Activated CD4-positive, alpha-beta T cell treated with anti-CD3 and anti-CD28 coated beads for 36 hours (primary cell): ENCODE data around the gene FBXL2. TPM values are rescaled to one million over a fixed set of nuclear protein-coding genes. Genes with fewer than 3 reads are reported as not detected.

Experiments
- ATAC-seq: fragments of 200-7000 bp; cut with Tn5 transposase; one replicate; pipeline ENCODE4 v1.10.0; 2021; ENCODE audit warnings: mild to moderate bottlenecking, moderate library complexity
- CTCF ChIA-PET: fragments of 350-600 bp; sonication (Branson Sonifier 250); formaldehyde crosslinking; loops from one replicate; lab custom pipeline; 2021; ENCODE audit warnings: antibody characterized with exemption; lab: Charles Lee
- POLR2A ChIA-PET: fragments of 350-600 bp; sonication (Branson Sonifier 250); formaldehyde crosslinking; loops from one replicate; lab custom pipeline; 2021; ENCODE audit warnings: antibody characterized with exemption, inconsistent platforms; lab: Charles Lee
- DNase-seq: peaks from one replicate; pipeline ENCODE4 v3.0.0-alpha.2; 2020
- H3K27ac Mint-ChIP-seq: one replicate; pipeline ENCODE4 v1.8.0; 2021; ENCODE audit warnings: mixed read lengths
- H3K27me3 Mint-ChIP-seq: one replicate; pipeline ENCODE4 v1.8.0; 2021; ENCODE audit warnings: mixed read lengths
- H3K36me3 Mint-ChIP-seq: one replicate; pipeline ENCODE4 v1.8.0; 2021; ENCODE audit warnings: low read depth, mixed read lengths
- H3K4me1 Mint-ChIP-seq: one replicate; pipeline ENCODE4 v1.8.0; 2021; ENCODE audit warnings: mixed read lengths
- H3K4me3 Mint-ChIP-seq: one replicate; pipeline ENCODE4 v1.8.0; 2021; ENCODE audit warnings: mild to moderate bottlenecking, moderate library complexity, mixed read lengths
- H3K9me3 Mint-ChIP-seq: one replicate; pipeline ENCODE4 v1.8.0; 2021; ENCODE audit warnings: low read depth, mixed read lengths
- intact Hi-C, 2 experiments: fragments of 100-400 bp; cut with DNase I in 1 of 2; cut with micrococcal nuclease in 1 of 2; formaldehyde crosslinking; loops; one replicate each; pipeline versions ENCODE4 v1.14.2 to v1.15.1; 2022 to 2024; cut with DNase I, micrococcal nuclease
- total RNA-seq, 2 experiments: library from RNA; stranded (reverse); gene quantifications; one replicate each; pipeline ENCODE4 v1.2.3, GENCODE V29; 2021

FBXL2 gene
- total RNA-seq, 2 experiments from 2014 or later, result 0.07 TPM; not detected in 1

DNA sequence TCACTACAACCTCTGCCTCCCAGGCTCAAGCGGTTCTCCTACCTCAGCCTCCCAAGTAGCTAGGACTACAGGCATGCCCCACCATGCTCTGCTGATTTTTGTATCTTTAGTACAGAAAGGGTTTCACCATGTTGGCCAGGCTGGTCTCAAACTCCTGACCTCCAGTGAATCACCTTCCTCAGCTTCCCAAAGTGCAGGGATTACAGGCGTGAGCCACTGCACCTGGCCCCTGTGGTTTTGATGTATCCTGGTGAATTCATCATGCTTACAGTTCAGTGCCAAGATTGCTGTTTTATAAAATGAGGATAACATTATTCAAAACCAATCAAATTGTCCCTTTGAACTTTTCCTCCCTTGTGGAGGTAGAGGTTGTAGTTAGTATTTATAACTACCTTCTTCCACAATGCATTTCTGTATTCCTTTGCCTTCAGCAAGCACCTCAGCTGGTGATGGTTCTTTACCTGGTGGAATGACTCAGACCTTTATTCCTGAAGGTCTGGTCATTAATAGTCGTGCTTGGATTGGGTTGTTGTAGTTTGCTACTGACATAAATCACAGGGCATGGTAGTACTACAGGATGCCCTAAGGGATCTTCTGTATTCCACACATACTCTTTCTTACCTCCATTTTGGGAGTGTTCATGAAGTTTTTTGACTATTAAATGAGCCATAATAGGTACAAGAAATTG is 86.0 kb downstream of the FBXL2 start:
- H3K36me3 Mint-ChIP-seq, result no peaks in the 10 kb centered on the region
- ChIA-PET POLR2A (no interaction called here), CTCF (interaction anchor here (3.3 kb wide), 1 partner anchor 10 kb away, joined by 25 read pairs; no protein-coding TSS in a partner anchor)
- H3K27ac Mint-ChIP-seq, result no peak overlapping the region
- intact Hi-C loops, result no loop called here
- no peaks in the 10 kb centered on the region for H3K9me3 Mint-ChIP-seq
- no peak for ATAC-seq
- no peak for DNase-seq
- H3K27me3 Mint-ChIP-seq, result peaks cover 5% of the 10 kb centered on the region
- H3K4me1 Mint-ChIP-seq, result peaks cover 2% of the 10 kb centered on the region
- H3K4me3 Mint-ChIP-seq, result no peak overlapping the region

DNA sequence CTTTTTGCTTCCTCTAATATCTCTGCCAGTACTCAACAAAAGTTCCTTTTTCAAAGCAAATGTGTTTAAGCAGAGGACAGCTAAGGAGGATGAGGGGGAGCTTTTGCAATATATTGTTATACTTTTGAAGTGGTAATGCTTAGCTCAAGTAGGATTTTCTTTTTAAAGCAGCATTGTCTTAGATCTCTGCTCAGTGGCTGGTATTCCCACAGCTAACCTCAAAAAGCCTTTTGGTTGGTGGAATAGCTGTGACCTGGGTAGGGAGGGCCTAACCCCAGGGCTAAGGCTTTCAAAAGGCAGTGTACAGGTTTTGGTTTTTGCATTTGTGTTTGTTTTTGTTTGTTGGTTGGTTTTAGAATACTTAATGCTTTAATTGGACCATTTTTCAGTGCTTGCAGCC is 86.8 kb downstream of the FBXL2 start:
- ChIA-PET CTCF (interaction anchor here (3.3 kb wide), 1 partner anchor 9 kb away, joined by 25 read pairs; no protein-coding TSS in a partner anchor), POLR2A (no interaction called here)
- Mint-ChIP-seq H3K4me1 (peaks cover 2% of the 10 kb centered on the region), H3K36me3 (no peaks in the 10 kb centered on the region), H3K27ac (no peak overlapping the region), H3K27me3 (peaks cover 3% of the 10 kb centered on the region), H3K4me3 (no peak overlapping the region), H3K9me3 (no peaks in the 10 kb centered on the region)
- DNase-seq (no peak), ATAC-seq (no peak)
- intact Hi-C loops, result no loop called here

DNA sequence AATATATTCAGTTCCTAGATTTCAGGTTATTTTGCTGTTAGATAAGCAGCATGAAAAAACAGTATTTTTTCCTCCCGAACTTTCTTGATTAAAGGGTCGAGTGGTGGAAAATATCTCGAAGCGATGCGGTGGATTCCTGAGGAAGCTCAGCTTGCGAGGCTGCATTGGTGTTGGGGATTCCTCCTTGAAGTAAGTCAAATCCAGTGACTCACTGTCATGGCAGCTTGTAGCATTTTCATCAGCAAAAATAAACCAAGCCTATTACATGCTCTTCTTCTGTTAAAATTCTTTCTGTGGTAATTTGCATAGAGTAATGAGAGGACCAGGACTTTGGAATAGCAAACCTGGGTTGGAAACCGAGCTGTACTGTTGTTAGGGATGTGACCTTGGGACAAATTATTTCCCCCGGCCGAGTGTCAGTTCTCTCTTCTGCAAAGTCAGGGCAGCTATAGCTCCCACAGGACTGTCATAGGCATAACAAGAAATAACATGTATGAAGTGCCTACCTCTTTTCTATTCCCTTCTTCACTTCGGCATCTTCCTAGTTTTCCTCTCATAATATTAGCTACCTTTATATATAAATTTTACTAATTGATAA is 87.4 kb downstream of the FBXL2 start:
- Mint-ChIP-seq H3K36me3 (no peaks in the 10 kb centered on the region), H3K27ac (no peak overlapping the region), H3K4me3 (no peak overlapping the region), H3K27me3 (peaks cover 2% of the 10 kb centered on the region), H3K9me3 (no peaks in the 10 kb centered on the region), H3K4me1 (peaks cover 2% of the 10 kb centered on the region)
- ATAC-seq (no peak), DNase-seq (no peak)
- intact Hi-C loops, result no loop called here
- ChIA-PET POLR2A (no interaction called here), CTCF (interaction anchor here (3.3 kb wide), 1 partner anchor 9 kb away, joined by 25 read pairs; no protein-coding TSS in a partner anchor)

DNA sequence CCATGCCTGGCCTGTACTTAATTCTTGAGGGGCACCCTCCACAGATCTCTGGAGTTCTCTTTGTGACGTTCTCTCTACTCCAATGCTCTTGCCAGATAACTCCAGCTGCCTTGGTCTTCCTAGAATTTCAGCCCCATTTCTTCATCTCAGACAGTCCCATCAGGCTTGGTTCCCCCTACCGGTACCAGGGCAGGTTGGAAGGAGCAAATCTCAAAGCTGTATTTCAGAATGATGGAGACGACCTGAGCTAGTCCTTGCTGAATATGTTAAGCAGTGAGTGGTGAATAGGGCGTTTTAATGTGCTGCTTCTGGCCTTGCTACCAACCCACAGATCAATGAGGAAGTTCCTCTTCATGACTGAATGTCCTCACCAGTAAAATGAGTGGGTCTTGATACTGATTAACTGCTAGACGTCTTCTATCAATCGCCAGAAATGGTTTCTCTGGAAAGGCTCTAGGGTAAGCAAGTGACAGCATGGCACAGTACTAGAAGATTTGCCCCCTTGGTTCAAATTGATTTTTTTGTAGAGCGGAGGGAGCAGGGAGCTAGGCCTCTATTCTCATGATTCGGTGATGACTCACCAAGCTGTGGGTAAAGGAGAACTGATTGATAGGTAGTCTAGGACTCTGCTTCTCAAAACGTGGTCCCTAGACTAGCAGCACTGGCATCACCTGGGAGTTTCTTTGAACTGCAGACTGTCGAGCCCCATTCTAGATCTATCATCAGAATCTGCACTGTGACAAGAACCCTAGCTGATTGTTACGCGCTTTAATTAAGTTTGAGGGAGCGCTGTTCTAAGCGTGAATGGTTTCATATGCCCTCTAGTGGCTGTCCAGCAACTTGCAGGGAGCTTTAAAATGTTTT is 95.2 kb downstream of the FBXL2 start:
- peaks cover 3% of the 10 kb centered on the region for H3K9me3 Mint-ChIP-seq
- ChIA-PET CTCF (interaction anchor here (0.6 to 3.1 kb wide), 51 partner anchors 9 to 568 kb away, joined by 3 to 81 read pairs (median 4); partner anchors contain the start of genes CLASP2 and UBP1), POLR2A (interaction anchor here (0.5 to 0.6 kb wide), 5 partner anchors 57 to 311 kb away, joined by 3 to 4 read pairs (median 3); no protein-coding TSS in a partner anchor)
- DNase-seq (peak; percentile 62), ATAC-seq (peak; percentile 98)
- H3K4me3 Mint-ChIP-seq, result no peak overlapping the region
- no peak overlapping the region for H3K27ac Mint-ChIP-seq
- peaks cover 11% of the 10 kb centered on the region for H3K4me1 Mint-ChIP-seq
- no peaks in the 10 kb centered on the region for H3K36me3 Mint-ChIP-seq
- intact Hi-C loops, result loop anchor here (1.0 to 2.0 kb wide), 4 partner anchors 241 to 426 kb away; no protein-coding TSS in a partner anchor
- H3K27me3 Mint-ChIP-seq, result peaks cover 13% of the 10 kb centered on the region

DNA sequence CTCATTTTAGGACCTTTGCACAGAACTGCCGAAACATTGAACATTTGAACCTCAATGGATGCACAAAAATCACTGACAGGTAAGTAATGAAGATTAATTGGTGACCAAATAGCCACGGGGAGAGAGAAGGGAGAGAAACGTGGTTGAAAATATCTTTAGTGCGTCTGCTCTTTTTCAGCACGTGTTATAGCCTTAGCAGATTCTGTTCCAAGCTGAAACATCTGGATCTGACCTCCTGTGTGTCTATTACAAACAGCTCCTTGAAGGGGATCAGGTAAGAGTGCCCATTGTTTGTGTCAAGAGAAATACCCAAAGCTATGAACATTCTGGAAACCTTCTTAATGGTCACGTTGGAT is 95.8 kb downstream of the FBXL2 start:
- H3K36me3 Mint-ChIP-seq, result no peaks in the 10 kb centered on the region
- ATAC-seq, result no peak
- intact Hi-C loops, result loop anchor here (1.0 to 2.0 kb wide), 3 partner anchors 242 to 426 kb away; no protein-coding TSS in a partner anchor
- ChIA-PET CTCF (interaction anchor here (0.6 to 3.1 kb wide), 48 partner anchors 9 to 568 kb away, joined by 3 to 81 read pairs (median 4); partner anchors contain the start of genes CLASP2 and UBP1), POLR2A (interaction anchor here (0.5 to 0.6 kb wide), 5 partner anchors 58 to 311 kb away, joined by 3 to 5 read pairs (median 4); no protein-coding TSS in a partner anchor)
- H3K4me3 Mint-ChIP-seq, result no peak overlapping the region
- peaks cover 3% of the 10 kb centered on the region for H3K9me3 Mint-ChIP-seq
- H3K27me3 Mint-ChIP-seq, result peaks cover 11% of the 10 kb centered on the region
- no peak for DNase-seq
- H3K27ac Mint-ChIP-seq, result no peak overlapping the region
- peaks cover 11% of the 10 kb centered on the region for H3K4me1 Mint-ChIP-seq

DNA sequence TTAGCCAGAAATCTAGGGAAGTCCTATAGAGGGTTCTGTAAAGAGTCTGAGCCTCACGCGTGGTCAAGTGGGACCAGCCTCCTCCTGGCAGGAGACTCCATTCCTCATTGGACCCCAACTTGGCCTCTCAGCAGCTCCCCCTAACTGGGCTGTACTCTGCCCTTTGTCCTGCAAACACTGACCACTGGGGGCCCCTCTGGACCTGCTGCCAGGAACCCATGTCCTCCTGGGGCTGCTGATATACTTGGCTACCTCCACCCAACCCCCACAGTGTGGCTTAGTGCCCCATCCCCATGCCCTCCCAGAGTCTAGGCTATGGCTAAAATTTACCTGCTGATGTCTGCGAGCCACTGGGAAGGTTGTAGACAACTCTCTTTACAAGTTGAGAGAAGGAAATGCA is 100.2 kb downstream of the FBXL2 start:
- CTCF ChIA-PET, result interaction anchor here (0.6 to 1.4 kb wide), 2 partner anchors 106 to 246 kb away, joined by 3 to 4 read pairs; no protein-coding TSS in a partner anchor
- H3K9me3 Mint-ChIP-seq, result no peaks in the 10 kb centered on the region
- ATAC-seq (no peak), DNase-seq (no peak)
- no peak overlapping the region for H3K27ac Mint-ChIP-seq
- POLR2A ChIA-PET, result no interaction called here
- H3K36me3 Mint-ChIP-seq, result no peaks in the 10 kb centered on the region
- H3K4me1 Mint-ChIP-seq, result peaks cover 7% of the 10 kb centered on the region
- intact Hi-C loops, result no loop called here
- H3K4me3 Mint-ChIP-seq, result no peak overlapping the region
- H3K27me3 Mint-ChIP-seq, result peaks cover 1% of the 10 kb centered on the region

DNA sequence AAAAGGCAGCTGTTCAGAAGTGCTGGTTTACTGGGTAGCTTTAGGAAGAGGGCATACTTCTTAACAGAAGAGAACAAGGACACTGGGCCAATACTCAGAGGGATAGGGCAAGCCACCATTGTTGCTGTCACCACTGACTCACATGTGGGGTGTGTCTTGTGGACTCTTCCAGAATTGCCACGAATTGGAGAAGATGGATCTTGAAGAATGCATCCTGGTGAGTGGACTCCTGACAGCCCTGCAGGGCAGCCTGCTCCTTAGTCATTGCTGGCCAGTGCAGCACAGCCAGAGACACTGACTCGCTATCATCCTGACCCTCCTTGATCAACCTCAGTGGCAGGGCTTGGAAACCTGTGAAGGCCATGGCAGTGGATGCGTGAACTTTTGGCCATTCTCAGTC is 100.7 kb downstream of the FBXL2 start:
- intact Hi-C loops, result no loop called here
- DNase-seq, result no peak
- H3K36me3 Mint-ChIP-seq, result no peaks in the 10 kb centered on the region
- CTCF ChIA-PET, result interaction anchor here (0.5 to 1.4 kb wide), 3 partner anchors 105 to 389 kb away, joined by 3 to 4 read pairs (median 3); no protein-coding TSS in a partner anchor
- H3K27me3 Mint-ChIP-seq, result peaks cover under 1% of the 10 kb centered on the region
- H3K27ac Mint-ChIP-seq, result no peak overlapping the region
- no peak for ATAC-seq
- H3K4me3 Mint-ChIP-seq, result no peak overlapping the region
- H3K4me1 Mint-ChIP-seq, result peaks cover 2% of the 10 kb centered on the region
- H3K9me3 Mint-ChIP-seq, result no peaks in the 10 kb centered on the region
- POLR2A ChIA-PET, result no interaction called here

DNA sequence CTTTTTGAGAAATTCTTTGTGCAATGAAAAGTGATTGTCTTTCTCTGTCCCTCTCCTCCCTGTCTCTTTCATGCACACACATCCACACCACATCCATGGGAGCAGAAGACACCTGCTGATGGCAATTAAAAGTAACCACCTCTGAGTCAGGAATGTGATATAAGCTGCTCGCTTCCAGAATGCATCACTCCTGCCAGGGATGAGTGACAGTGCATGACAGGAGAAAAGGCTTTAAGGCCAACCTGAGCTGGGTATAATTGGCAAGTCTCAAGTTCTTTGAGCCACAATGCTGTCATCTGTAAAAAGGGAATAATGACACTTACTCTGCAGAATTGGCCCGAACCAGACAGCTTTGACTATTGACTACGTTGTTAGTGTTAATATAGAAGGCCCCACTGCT is 103.4 kb downstream of the FBXL2 start:
- POLR2A ChIA-PET, result no interaction called here
- DNase-seq (no peak), ATAC-seq (no peak)
- H3K4me3 Mint-ChIP-seq, result no peak overlapping the region
- CTCF ChIA-PET, result interaction anchor here (0.7 kb wide), 1 partner anchor 267 kb away, joined by 3 read pairs; the partner anchor contains the start of gene CRTAP
- H3K27me3 Mint-ChIP-seq, result no peaks in the 10 kb centered on the region
- H3K36me3 Mint-ChIP-seq, result peaks cover 8% of the 10 kb centered on the region
- no peak overlapping the region for H3K27ac Mint-ChIP-seq
- no peaks in the 10 kb centered on the region for H3K9me3 Mint-ChIP-seq
- H3K4me1 Mint-ChIP-seq, result peaks cover 7% of the 10 kb centered on the region
- intact Hi-C loops, result no loop called here

DNA sequence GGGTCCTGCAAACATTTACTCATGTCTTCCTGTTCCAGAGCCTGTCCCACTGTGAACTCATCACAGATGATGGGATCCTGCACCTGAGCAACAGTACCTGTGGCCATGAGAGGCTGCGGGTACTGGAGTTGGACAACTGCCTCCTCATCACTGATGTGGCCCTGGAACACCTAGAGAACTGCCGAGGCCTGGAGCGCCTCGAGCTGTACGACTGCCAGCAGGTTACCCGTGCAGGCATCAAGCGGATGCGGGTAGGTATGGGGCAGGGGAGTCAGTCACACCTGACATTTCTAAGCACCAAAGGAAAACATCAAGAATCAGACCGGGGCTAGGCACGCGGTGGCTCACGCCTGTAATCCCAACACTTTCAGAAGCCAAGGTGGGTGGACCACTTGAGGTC is 106.7 kb downstream of the FBXL2 start:
- DNase-seq (no peak), ATAC-seq (no peak)
- no peaks in the 10 kb centered on the region for H3K9me3 Mint-ChIP-seq
- no peak overlapping the region for H3K27ac Mint-ChIP-seq
- H3K36me3 Mint-ChIP-seq, result peaks cover 18% of the 10 kb centered on the region
- H3K4me1 Mint-ChIP-seq, result peaks cover 16% of the 10 kb centered on the region
- ChIA-PET CTCF (interaction anchor here (0.8 kb wide), 1 partner anchor 11 kb away, joined by 3 read pairs; no protein-coding TSS in a partner anchor), POLR2A (no interaction called here)
- H3K4me3 Mint-ChIP-seq, result no peak overlapping the region
- intact Hi-C loops, result no loop called here
- H3K27me3 Mint-ChIP-seq, result no peaks in the 10 kb centered on the region

DNA sequence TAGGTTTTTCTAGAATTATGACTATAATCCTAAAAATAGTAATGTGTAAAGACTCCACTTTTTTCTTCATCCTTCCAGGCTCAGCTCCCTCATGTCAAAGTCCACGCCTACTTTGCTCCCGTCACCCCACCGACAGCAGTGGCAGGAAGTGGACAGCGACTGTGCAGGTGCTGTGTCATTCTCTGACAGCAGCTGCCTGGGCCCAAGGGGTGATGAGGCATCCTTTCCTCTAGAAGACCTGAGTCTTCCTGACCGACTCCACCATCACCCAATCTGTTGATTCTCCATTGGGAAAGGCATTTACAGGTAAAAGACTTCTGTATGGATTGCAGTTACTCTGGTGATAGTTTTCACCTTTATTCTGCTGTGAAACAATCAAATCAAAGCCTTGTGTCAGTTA is 108.2 kb downstream of the FBXL2 start:
- DNase-seq (peak; percentile 77), ATAC-seq (peak; percentile 93)
- H3K4me3 Mint-ChIP-seq, result no peak overlapping the region
- ChIA-PET POLR2A (no interaction called here), CTCF (interaction anchor here (0.6 to 2.9 kb wide), 5 partner anchors 9 to 425 kb away, joined by 3 to 27 read pairs (median 5); no protein-coding TSS in a partner anchor)
- H3K36me3 Mint-ChIP-seq, result peaks cover 28% of the 10 kb centered on the region
- peaks cover 16% of the 10 kb centered on the region for H3K4me1 Mint-ChIP-seq
- H3K27ac Mint-ChIP-seq, result peak overlapping the region; percentile 35
- no peaks in the 10 kb centered on the region for H3K9me3 Mint-ChIP-seq
- intact Hi-C loops, result no loop called here
- H3K27me3 Mint-ChIP-seq, result no peaks in the 10 kb centered on the region

DNA sequence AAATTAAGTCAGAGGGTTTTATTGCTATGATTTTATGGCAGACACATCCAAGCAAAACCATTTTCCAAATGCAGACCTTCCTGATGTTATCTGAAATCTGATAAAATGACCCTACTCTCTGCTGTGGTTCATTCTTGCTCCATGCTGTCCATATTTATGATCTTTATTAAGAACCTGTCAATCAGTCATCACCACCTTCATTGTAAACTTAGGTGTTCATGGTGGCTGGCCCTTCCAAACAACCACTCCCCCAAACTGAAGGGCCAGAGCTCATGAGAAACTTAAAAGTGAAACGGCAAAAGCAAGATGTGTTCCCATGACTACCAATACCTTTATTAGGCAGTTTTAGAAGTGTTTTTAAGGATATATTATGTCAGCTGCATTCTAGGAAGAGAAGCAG is 109.4 kb downstream of the FBXL2 start:
- H3K27me3 Mint-ChIP-seq, result no peaks in the 10 kb centered on the region
- H3K27ac Mint-ChIP-seq, result peak overlapping the region; percentile 40
- H3K36me3 Mint-ChIP-seq, result peaks cover 38% of the 10 kb centered on the region
- DNase-seq (no peak), ATAC-seq (no peak)
- ChIA-PET POLR2A (no interaction called here), CTCF (interaction anchor here (0.6 to 2.9 kb wide), 6 partner anchors 12 to 385 kb away, joined by 3 to 27 read pairs (median 4); no protein-coding TSS in a partner anchor)
- H3K4me1 Mint-ChIP-seq, result peaks cover 20% of the 10 kb centered on the region
- no peak overlapping the region for H3K4me3 Mint-ChIP-seq
- no peaks in the 10 kb centered on the region for H3K9me3 Mint-ChIP-seq
- intact Hi-C loops, result no loop called here
